Suppressor macrophage treated with lipopolysaccharide for 4 hours (primary cell): Measurements from ENCODE around the gene SEMA5A.

Experiments used
- DNase-seq: peaks from one replicate; pipeline ENCODE4 v3.0.0-alpha.2; 2020

Gene SEMA5A

DNA sequence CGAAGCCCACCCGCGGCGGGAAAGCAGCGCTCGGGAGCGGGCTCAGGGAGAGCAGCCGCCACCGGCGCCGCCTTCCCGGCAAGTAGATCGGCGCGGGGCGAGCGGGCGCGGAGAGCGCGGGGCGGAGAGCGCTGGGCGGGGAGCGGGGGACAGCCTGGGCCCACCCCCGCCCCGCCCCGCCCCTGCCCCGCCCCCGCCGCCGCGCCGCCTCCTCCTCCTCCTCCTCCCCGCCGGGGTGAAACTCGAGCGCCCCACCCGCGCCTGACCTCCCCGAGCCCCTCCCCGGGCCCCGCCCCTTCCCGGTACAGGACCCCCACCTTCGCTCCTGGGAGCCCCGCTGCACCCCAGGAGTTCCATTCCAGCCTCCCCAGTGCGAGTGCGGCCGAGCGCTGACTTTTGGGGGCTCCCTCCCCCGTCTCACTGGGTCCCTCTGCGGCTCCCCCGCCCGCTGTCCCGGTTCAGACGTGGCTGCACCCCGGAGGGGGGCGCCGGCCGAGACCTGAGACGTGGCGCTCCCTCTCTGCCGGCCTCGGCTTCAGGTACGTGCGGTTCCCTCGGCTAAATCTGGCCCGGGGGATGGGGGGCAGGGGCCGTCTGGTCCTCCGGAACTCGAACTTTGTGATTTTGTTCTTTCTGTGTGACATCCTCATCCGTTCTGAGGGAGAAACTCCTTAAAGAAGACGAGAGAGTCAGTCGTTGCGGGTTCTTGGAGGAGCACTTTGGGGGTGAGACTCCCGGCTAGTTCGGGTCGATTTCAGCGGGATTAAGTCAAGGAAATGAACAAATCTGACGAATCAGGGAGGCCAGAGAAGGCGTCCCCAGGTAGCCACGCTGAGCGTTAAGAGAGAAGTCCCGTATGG lies at the start of gene SEMA5A:
Gene SEMA5A (minus strand): TSS at position 84 of the 860 bp plus-strand sequence. CDS start 166,129 bp downstream, outside the sequence.
- no peak for DNase-seq

DNA sequence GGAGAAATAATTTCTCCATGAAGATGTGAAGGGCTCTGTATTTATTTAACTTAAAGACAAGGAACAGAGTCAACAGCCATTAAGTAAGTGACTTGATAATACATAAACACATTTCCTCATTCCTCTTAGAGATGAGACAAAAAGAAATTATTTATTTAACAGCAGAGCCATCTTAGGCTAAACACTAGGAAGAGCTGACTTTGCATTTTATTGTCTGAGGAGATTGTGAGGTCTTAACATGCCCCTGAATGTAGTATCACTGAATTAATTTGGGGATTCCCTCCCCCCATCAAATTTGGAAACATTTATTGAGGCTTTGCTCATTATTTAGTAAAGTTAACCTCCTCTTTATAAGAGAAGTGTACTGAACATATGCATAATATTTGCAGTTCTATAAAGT lies 49.0 kb upstream of the SEMA5A start:
- no peak for DNase-seq

DNA sequence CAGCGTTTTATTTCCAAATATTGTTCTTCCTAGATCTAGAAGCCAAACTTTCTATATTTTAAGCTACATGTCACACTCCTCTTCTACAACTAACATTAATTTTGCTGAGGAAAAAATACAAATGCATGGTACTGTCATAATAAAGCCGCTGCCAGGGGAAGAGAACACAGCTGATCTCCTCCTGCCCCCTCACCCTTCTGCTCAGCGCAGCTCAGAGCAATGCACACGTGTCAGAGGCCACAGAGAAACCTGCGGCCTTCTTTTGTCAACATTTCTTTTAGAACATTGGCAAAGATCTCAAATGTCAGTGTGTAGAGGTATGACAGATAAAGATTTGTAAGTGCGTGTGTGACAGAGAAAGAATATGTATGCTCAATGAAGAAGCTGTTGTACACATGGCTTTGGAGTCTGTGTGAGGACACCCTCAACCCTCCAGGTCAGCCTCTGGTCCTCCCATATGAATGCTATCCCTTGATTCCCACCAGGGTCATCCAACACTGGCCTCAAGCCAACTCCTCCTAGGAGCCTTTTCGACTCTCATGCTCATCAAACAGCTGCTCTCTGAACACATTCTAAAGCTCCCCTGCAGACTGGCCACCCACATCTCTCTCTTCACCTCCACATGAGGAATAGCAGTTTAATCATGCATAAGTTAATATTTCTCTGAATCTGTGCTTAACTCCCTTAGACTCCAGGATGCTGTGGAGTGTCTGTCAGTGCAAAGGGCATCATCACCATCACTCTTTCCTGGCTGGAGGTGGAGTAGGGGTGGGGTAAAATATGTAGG lies 43.4 kb upstream of the SEMA5A start:
- DNase-seq, result no peak

DNA sequence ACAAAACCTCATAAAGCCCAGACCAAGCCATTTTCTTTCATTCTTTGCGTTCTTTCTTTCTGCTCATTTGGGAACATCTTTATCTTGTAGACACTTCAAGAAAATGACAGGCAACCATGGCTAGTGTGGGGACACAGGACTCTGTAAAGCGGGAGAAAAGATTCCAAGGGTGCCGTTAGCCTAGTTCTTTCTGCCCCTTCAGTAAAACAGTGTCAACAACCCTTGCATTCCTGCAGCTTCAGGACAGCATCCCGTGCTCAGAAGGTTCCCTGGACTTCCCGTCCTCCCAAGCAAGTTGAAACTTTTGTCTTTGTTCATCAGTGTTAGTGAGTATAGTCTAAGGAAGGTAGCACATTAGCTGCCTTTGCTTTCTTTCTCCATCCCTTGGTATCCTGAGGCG lies 42.4 kb upstream of the SEMA5A start:
- DNase-seq, result no peak

GRCh38 chr5:9587135-9587534 lies 41.3 kb upstream of the SEMA5A start:
- DNase-seq, result no peak

DNA sequence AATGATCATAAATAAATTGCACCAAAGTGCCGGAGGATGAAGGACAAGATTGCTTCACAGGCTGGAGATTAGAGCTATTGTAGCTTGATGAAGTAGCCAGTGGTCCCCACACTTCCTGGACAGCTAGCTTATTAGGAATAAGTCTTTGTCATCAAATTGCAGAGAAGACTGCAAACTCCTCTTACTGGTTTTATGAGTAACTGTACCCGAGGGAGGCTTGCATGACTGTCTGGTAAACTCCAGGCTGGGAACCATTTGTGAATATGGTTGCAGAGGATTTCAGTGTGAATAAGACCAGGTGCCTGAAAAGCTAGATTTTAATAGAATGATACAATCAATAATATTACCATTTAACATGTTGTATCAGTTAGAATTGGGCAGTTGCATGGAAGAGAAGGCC lies 36.5 kb upstream of the SEMA5A start:
- DNase-seq, result no peak

DNA sequence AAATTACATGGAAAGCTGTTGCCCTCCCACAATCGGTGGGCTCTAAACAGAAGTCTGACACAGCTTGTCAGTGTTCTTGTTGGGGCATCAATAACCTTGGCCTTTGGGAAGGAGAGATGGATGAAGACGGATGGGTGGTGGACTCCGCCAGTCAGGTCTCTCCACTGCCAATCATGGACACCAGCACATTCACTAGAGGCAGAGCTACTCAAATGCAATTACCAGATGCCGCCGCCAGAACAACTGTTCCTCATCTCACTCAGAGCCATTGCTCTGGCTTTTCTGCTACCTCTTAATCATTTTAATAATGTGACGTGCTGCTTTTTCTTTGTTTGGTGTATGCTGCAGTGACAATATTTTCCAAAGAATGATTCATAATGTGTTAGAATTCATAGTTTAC lies 27.9 kb upstream of the SEMA5A start:
- DNase-seq, result no peak

DNA sequence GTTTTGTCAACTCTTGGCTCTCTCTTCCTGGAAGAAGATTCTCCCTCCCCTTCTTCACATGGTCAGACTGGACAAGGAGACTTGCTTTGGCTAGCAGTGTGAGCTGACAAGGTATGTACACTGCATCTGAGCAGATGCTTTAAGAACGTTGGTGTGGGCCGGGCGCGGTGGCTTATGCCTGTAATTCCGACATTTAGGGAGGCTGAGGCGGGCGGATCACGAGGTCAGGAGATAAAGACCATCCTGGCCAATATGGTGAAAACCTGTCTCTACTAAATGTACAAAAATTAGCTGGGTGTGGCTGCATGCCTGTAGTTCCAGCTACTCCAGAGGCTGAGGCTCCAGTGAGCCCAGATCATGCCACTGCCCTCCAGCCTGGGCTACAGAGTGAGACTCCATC lies 26.4 kb upstream of the SEMA5A start:
- DNase-seq, result no peak

GRCh38 chr5:9570876-9571275 lies 25.0 kb upstream of the SEMA5A start:
- no peak for DNase-seq

- no peak for DNase-seq
Measured at GRCh38 chr5:9567039-9567438, 21.2 kb upstream of the SEMA5A start.

- no peak for DNase-seq
Measured at GRCh38 chr5:9564752-9565151, 18.9 kb upstream of the SEMA5A start.

DNA sequence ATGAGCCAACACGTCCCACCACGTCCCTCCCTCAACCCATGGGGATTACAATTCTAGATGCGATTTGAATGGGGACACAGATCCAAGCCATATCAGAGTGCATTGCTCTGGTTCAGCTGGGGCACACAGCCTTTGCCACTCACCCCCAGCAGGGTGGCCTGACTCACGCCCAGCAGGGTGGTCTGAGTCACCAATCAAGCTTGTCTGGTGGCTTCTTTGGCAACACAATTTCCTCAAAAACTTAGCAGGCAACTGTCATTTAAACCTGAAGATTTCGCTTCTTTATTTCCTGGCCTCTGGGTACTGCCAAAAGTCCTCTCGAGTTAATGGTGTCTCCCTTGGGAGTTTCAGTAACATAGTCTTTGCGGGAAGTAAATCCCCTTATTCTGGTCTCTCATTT lies 16.3 kb upstream of the SEMA5A start:
- peak; percentile 3 for DNase-seq

GRCh38 chr5:9559965-9560364 lies 14.1 kb upstream of the SEMA5A start:
- no peak for DNase-seq

DNA sequence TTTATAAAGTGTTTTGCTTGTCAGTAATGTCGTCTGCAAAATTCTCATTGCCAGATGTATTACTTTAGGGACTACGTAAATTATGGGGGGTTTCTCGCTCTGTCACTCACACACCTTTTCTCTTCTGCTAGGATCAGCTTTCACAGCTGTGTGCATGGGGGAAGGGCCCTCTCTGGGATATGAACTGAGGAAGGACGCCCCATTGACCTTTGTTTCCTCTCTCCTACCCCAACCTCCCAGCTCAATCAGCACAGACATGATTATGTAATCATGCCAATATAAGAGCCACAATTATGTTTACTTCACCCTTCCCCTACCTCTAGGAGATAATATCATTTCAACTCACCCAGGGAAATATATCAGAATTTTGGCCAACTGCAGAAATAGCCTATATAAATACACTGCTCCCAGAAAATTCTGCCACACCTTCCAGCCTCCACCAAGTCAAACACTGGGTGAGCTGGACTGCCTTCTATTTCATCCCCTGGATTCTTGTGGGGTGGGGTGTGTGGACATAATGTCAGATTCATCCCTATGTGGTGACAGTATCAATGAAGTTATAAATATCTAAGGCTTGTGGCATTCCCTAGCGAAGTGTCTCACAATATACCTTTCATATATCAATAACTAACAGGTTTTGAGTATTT lies 12.6 kb upstream of the SEMA5A start:
- DNase-seq, result no peak

DNA sequence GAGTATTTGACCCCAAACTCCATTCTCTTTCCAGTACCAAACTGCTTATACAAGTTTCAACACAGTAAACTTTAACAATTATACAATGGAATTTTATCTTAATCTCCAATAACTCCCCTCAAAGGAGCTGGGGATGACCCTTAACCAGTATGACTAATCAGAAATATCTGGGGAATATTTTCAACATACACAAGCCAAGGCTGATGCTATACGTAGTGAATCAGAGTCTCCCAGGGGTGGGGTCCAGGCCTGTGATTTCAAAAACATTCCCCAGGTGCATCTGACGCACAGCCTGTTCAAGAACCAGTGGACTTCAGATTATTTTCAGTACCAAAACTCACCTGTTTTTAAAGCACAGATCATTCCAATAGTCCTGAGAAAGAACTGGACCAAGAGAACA lies 11.8 kb upstream of the SEMA5A start:
- DNase-seq, result no peak

- DNase-seq, result no peak
Measured at GRCh38 chr5:9555961-9556360, 10.1 kb upstream of the SEMA5A start.

DNA sequence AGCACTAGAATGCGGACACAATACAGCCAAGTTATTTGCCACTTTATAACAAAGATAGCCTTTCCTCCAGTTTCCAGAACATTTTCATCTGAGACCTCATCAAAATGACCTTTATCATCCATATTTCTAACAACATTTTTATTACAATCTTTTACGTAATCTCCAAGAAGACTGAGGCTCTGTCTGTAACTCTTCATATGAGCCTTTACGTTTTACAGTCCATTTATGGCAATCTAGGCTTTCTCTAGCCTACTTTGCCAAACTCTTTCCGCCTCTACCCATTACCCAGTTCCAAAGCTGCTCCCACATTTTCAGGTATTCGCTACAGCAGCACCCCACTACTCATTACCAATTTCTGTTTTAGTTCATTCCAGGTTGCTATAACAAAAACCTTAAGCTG lies 8.2 kb upstream of the SEMA5A start:
- no peak for DNase-seq

- DNase-seq, result no peak
Measured at GRCh38 chr5:9553561-9553960, 7.7 kb upstream of the SEMA5A start.

GRCh38 chr5:9551567-9552537 lies 6.0 kb upstream of the SEMA5A start:
- no peak for DNase-seq

DNA sequence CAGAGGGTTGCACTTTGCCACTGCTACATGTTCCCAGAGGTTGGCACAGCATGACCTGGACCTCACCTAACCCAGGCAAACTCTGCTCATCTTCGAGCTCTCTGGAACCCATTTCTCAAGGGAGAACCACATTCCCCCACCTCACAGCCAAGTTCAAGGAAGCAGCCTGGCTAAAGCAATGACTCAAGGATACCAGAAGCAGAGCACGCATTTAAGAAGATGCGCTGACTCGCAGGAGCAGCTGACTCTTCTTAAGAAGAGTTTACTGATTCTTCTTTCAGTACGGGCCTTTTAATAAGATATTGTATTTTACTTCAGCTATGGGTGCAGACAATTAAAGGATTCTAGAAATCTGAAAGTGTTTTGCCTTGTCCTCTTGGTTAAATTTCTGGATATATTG lies 4.1 kb upstream of the SEMA5A start:
- DNase-seq, result no peak

- DNase-seq, result no peak
Measured at GRCh38 chr5:9547122-9547947, 1.5 kb upstream of the SEMA5A start.
